H1 (cell line): ENCODE measurements around the gene LIG3. TPM values are rescaled to one million over a fixed set of nuclear protein-coding genes. Genes with fewer than 3 reads are reported as not detected.

Experiments
- CTCF ChIA-PET: fragments of 300-600 bp; sonication (Branson Sonifier 250); formaldehyde crosslinking; loops from one replicate; lab custom pipeline; 2021; ENCODE audit not compliant: partially characterized antibody; lab: Charles Lee
- POLR2A ChIA-PET: fragments of 300-600 bp; sonication (Branson Sonifier 250); formaldehyde crosslinking; loops from one replicate; lab custom pipeline; 2021; ENCODE audit warnings: inconsistent platforms; ENCODE audit not compliant: partially characterized antibody; lab: Charles Lee
- DNase-seq, 2 experiments: peaks; one replicate each; pipeline versions ENCODE4 v3.0.0 to v3.0.0-alpha.2; 2010 to 2022; ENCODE audit warnings: low spot score in 2 of 2, low read depth in 1 of 2, mixed read lengths in 1 of 2
- FAIRE-seq: peaks from 2 replicates; lab custom pipeline; 2011; peaks lifted over from hg19 to GRCh38; lab: Jason Lieb, UNC
- H2AFZ ChIP-seq: 2 replicates; pipeline ENCODE4 v1.8.1; 2012; ENCODE audit warnings: low read length, inconsistent platforms
- H2AK5ac ChIP-seq: 2 replicates; pipeline ENCODE4 v1.6.1; 2013; ENCODE audit warnings: low read depth, low read length
- H2BK120ac ChIP-seq: replicated peaks from 2 replicates; pipeline ENCODE3; 2013; ENCODE audit warnings: low read depth, low read length, inconsistent platforms
- H2BK12ac ChIP-seq: 2 replicates; pipeline ENCODE4 v1.6.1; 2013; ENCODE audit warnings: low read depth, low read length
- H2BK15ac ChIP-seq: 2 replicates; pipeline ENCODE4 v1.6.1; 2013; ENCODE audit warnings: low read length
- H2BK20ac ChIP-seq: 2 replicates; pipeline ENCODE4 v1.6.1; 2013; ENCODE audit warnings: low read length
- H2BK5ac ChIP-seq: 2 replicates; pipeline ENCODE4 v1.6.1; 2013; ENCODE audit warnings: low read depth, low read length
- H3K14ac ChIP-seq: 2 replicates; pipeline ENCODE4 v1.6.1; 2013; ENCODE audit warnings: inconsistent platforms; ENCODE audit not compliant: insufficient read length
- H3K18ac ChIP-seq: 2 replicates; pipeline ENCODE4 v1.6.1; 2013; ENCODE audit warnings: low read length; ENCODE audit errors: extremely low read depth
- H3K23ac ChIP-seq: 2 replicates; pipeline ENCODE4 v1.6.1; 2013; ENCODE audit warnings: inconsistent platforms; ENCODE audit not compliant: insufficient read length
- H3K23me2 ChIP-seq: 2 replicates; pipeline ENCODE4 v1.6.1; 2013; ENCODE audit warnings: low read depth, low read length
- H3K27ac ChIP-seq: 2 replicates; pipeline ENCODE4 v1.6.1; 2011; ENCODE audit warnings: low read depth, low read length, inconsistent platforms
- H3K27me3 ChIP-seq, 4 experiments: replicated peaks in 1 of 4; 1 replicate in 1 of 4; 2 replicates in 3 of 4; pipeline versions ENCODE4 v1.6.1 to v1.8.1; 2011 to 2013; ENCODE audit warnings: low read length in 3 of 4, mild to moderate bottlenecking in 3 of 4, inconsistent platforms in 2 of 4, mixed read lengths in 2 of 4, moderate library complexity in 1 of 4; ENCODE audit not compliant: control insufficient read depth in 3 of 4, insufficient read depth in 3 of 4; ENCODE audit errors: extremely low read depth in 1 of 4
- H3K36me3 ChIP-seq, 4 experiments: 2 replicates each; pipeline versions ENCODE4 v1.6.1 to v1.8.1; 2011 to 2013; ENCODE audit warnings: mild to moderate bottlenecking in 4 of 4, low read length in 3 of 4, moderate library complexity in 2 of 4, control low read depth in 1 of 4, inconsistent platforms in 1 of 4; ENCODE audit not compliant: insufficient read depth in 4 of 4, control insufficient read depth in 2 of 4
- H3K4ac ChIP-seq: replicated peaks from 2 replicates; pipeline ENCODE3; 2013; ENCODE audit warnings: low read length, low read depth, mixed read lengths, inconsistent platforms; ENCODE audit not compliant: insufficient read length
- H3K4me1 ChIP-seq, 4 experiments: replicated peaks in 1 of 4; 1 replicate in 1 of 4; 2 replicates in 3 of 4; pipeline versions ENCODE4 v1.6.1 to v1.8.1; 2011 to 2013; ENCODE audit warnings: low read length in 3 of 4, inconsistent platforms in 2 of 4, mixed read lengths in 1 of 4; ENCODE audit not compliant: insufficient read depth in 4 of 4, control insufficient read depth in 3 of 4
- H3K4me2 ChIP-seq, 2 experiments: 2 replicates each; pipeline versions ENCODE4 v1.6.1 to v1.8.1; 2011 to 2013; ENCODE audit warnings: low read depth in 2 of 2, low read length in 2 of 2, control low read depth in 1 of 2, inconsistent platforms in 1 of 2, mild to moderate bottlenecking in 1 of 2; ENCODE audit not compliant: insufficient read depth in 1 of 2
- H3K4me3 ChIP-seq, 4 experiments: fragments of 200-600, 300-600 bp in 1 of 4; sonication (generic), shearing (Covaris generic), sonication (Bioruptor Twin) in 1 of 4; 2 replicates each; pipeline versions ENCODE4 v1.5.1 to v1.8.1; 2011 to 2016; ENCODE audit warnings: low read length in 4 of 4, low read depth in 3 of 4, control low read depth in 2 of 4, inconsistent platforms in 2 of 4, mild to moderate bottlenecking in 2 of 4, mixed read lengths in 1 of 4, moderate library complexity in 1 of 4; ENCODE audit not compliant: insufficient read depth in 2 of 4; ENCODE audit errors: extremely low read depth in 1 of 4
- H3K56ac ChIP-seq: replicated peaks from 2 replicates; pipeline ENCODE3; 2013; ENCODE audit warnings: low read depth, mild to moderate bottlenecking, mixed read lengths, low read length, inconsistent platforms; ENCODE audit not compliant: insufficient read length
- H3K79me1 ChIP-seq: 2 replicates; pipeline ENCODE4 v1.6.1; 2013; ENCODE audit warnings: low read depth, low read length, control low read depth
- H3K79me2 ChIP-seq, 2 experiments: 2 replicates each; pipeline versions ENCODE4 v1.6.1 to v1.8.1; 2012 to 2013; ENCODE audit warnings: low read length in 2 of 2, mild to moderate bottlenecking in 2 of 2, inconsistent platforms in 1 of 2; ENCODE audit not compliant: insufficient read depth in 2 of 2, control insufficient read depth in 1 of 2
- H3K9ac ChIP-seq, 4 experiments: replicated peaks in 1 of 4; 1 replicate in 1 of 4; 2 replicates in 3 of 4; pipeline versions ENCODE4 v1.6.1 to v1.8.1; 2011 to 2013; ENCODE audit warnings: low read depth in 3 of 4, low read length in 3 of 4, control low read depth in 2 of 4, mild to moderate bottlenecking in 2 of 4, moderate library complexity in 2 of 4, inconsistent platforms in 1 of 4; ENCODE audit errors: extremely low read depth in 1 of 4
- H3K9me3 ChIP-seq, 2 experiments: 2 replicates each; pipeline versions ENCODE4 v1.6.1 to v1.8.1; 2012 to 2013; ENCODE audit warnings: mild to moderate bottlenecking in 2 of 2, moderate library complexity in 2 of 2, control low read depth in 1 of 2, inconsistent platforms in 1 of 2, low read depth in 1 of 2, low read length in 1 of 2, mixed read lengths in 1 of 2; ENCODE audit not compliant: insufficient read depth in 2 of 2
- H4K20me1 ChIP-seq, 2 experiments: replicated peaks in 1 of 2; 2 replicates each; pipeline versions ENCODE3 to v1.8.1; 2011 to 2013; ENCODE audit warnings: inconsistent platforms in 2 of 2, low read length in 2 of 2, mild to moderate bottlenecking in 1 of 2; ENCODE audit not compliant: insufficient read depth in 2 of 2, control insufficient read depth in 1 of 2
- H4K5ac ChIP-seq: 2 replicates; pipeline ENCODE4 v1.6.1; 2013; ENCODE audit warnings: low read length, low read depth, mixed read lengths, inconsistent platforms; ENCODE audit not compliant: insufficient read length
- H4K8ac ChIP-seq: 2 replicates; pipeline ENCODE4 v1.8.0; 2013; ENCODE audit warnings: mild to moderate bottlenecking, moderate library complexity, low read length, inconsistent platforms; ENCODE audit not compliant: insufficient read depth; ENCODE audit errors: extremely low read depth
- H4K91ac ChIP-seq: replicated peaks from 2 replicates; pipeline ENCODE3; 2013; ENCODE audit warnings: low read length, mixed read lengths, inconsistent platforms; ENCODE audit not compliant: insufficient read length
- CHD2 ChIP-seq: IDR thresholded peaks from 2 replicates; pipeline ENCODE4 v1.6.1; 2012; ENCODE audit warnings: low read length, improper control_type of control experiment
- GABPA ChIP-seq: IDR thresholded peaks from 2 replicates; pipeline ENCODE4 v1.6.1; 2011; ENCODE audit warnings: mild to moderate bottlenecking, low read length, moderate library complexity, borderline replicate concordance; ENCODE audit not compliant: insufficient read depth
- KDM1A ChIP-seq: fragments of 200-600, 300-600 bp; sonication (generic); IDR thresholded peaks from 2 replicates; pipeline ENCODE4 v1.7.1; 2016; ENCODE audit warnings: mild to moderate bottlenecking, low read length, borderline replicate concordance
- KDM5A ChIP-seq: fragments of 200-600 bp; IDR thresholded peaks from 2 replicates; pipeline ENCODE4 v1.7.1; 2012; ENCODE audit warnings: mild to moderate bottlenecking, low read length, inconsistent platforms, mixed read lengths
- NANOG ChIP-seq: IDR thresholded peaks from 2 replicates; pipeline ENCODE4 v1.6.1; 2011; ENCODE audit warnings: low read length, low read depth, mild to moderate bottlenecking, inconsistent platforms; ENCODE audit not compliant: insufficient read depth, poor library complexity, severe bottlenecking
- SP4 ChIP-seq: IDR thresholded peaks from 2 replicates; pipeline ENCODE4 v1.6.1; 2012; ENCODE audit warnings: low read length, inconsistent platforms
- SRF ChIP-seq: IDR thresholded peaks from 2 replicates; pipeline ENCODE4 v1.6.1; 2011; ENCODE audit warnings: mild to moderate bottlenecking, low read depth, low read length, moderate library complexity
- SUZ12 ChIP-seq: fragments of 200-600 bp; sonication (generic); IDR thresholded peaks from 2 replicates; pipeline ENCODE4 v1.6.1; 2012; ENCODE audit warnings: mild to moderate bottlenecking, inconsistent platforms, low read length, moderate library complexity, mixed read lengths
- TAF1 ChIP-seq: IDR thresholded peaks from 2 replicates; pipeline ENCODE4 v1.6.1; 2011; ENCODE audit warnings: mild to moderate bottlenecking, low read depth, low read length
- TBP ChIP-seq: IDR thresholded peaks from 2 replicates; pipeline ENCODE4 v1.6.1; 2011; ENCODE audit warnings: low read depth, low read length, improper control_type of control experiment
- ZNF274 ChIP-seq: IDR thresholded peaks from 2 replicates; pipeline ENCODE4 v1.7.0; 2012; ENCODE audit warnings: low read length, borderline replicate concordance; ENCODE audit errors: extremely low read depth
- WGBS, 2 experiments: shearing (Covaris generic) in 1 of 2; methylation state at CpG; one replicate each; pipeline versions ENCODE4 v1.1.6 to v1.1.7; 2013 to 2015; ENCODE audit warnings: low lambda C conversion rate in 2 of 2, mixed read lengths in 2 of 2, inconsistent platforms in 1 of 2, low coverage in 1 of 2, missing lambda C conversion rate in 1 of 2; ENCODE audit not compliant: insufficient replicate concordance in 2 of 2, insufficient coverage in 1 of 2, insufficient read length in 1 of 2; ENCODE audit errors: extremely low coverage in 1 of 2, missing lambda C conversion rate in 1 of 2; 5-methylcytosine and 5-hydroxymethylcytosine counted together
- polyA plus RNA-seq, 7 experiments: library from polyadenylated mRNA; depleted of rRNA in 3 of 7; stranded (reverse) in 5 of 7; unstranded in 2 of 7; fragments of >200 nt in 5 of 7; fragments of 200-250 nt in 2 of 7; gene quantifications; 1 replicate in 5 of 7; 2 replicates in 1 of 7; 4 replicates in 1 of 7; pipeline versions ENCODE4 v1.2.1 to v1.2.3, GENCODE V29; 2011 to 2013; ENCODE audit warnings: missing spikeins in 2 of 7, mixed read lengths in 2 of 7
- total RNA-seq: library from RNA; stranded (reverse); fragmentation: NEBNext Ultra II Directional; extraction: Animal tissue kit (Norgen Biotek cat#: 25700); gene quantifications from 2 replicates; pipeline ENCODE4 v1.2.1, GENCODE V29; 2021

LIG3 gene
- total and polyA plus RNA-seq, 2 of the 8 experiments (the other 6 are each of a cell fraction or from before 2014, with no cell fraction given) = 63.6 to 89.3 TPM

DNA sequence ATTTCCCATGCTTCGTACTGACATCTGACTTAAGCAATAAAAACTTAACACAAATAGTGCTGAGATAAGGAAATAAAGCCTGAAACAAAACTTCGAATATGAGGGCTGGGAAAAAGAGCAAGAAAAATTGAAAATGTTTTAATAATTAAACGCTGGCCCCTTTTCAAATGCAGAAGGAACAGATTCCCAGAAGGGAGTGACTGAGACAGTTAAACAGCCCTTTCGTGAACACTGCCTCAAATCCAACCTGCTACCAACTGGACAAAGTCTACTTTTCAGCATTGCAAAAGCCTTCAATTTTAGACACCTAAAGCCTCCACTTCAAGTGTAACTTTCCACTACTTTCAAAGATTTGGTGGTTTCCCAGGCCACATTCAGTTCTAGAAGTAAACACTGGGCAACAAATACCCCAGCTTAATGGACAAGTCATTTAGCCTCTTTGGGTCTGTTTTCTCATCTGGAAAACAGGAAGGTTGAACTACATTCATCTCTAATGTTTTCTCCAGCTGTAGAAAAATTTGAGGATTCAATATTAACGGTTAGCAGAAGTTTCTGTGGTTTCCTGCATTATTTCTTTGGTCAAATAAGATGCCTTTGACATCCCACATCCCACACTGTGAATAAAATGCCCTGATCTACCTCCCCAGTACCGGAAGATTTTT lies 71.4 kb downstream of the LIG3 start:
- H2AK5ac ChIP-seq = no peak overlapping the region
- H2BK20ac ChIP-seq = no peak overlapping the region
- H4K20me1 ChIP-seq = no peaks in the 10 kb centered on the region
- no peaks in the 10 kb centered on the region for H3K27me3 ChIP-seq
- CTCF ChIA-PET = no interaction called here
- no peak overlapping the region for H2BK15ac ChIP-seq
- H3K79me1 ChIP-seq = no peaks in the 10 kb centered on the region; the same call in 1 of the 2 replicates
- no peak overlapping the region for H2BK5ac ChIP-seq
- H4K5ac ChIP-seq = no peak overlapping the region
- TF ChIP-seq ZNF274 = no peak
- TF ChIP-seq KDM1A = no peak
- no peak for TF ChIP-seq NANOG
- no peak for TF ChIP-seq SRF
- TF ChIP-seq GABPA = no peak
- TF ChIP-seq SUZ12 = no peak
- no peak for TF ChIP-seq CHD2
- no peak for TF ChIP-seq TAF1
- TF ChIP-seq KDM5A = no peak
- TF ChIP-seq TBP = no peak
- TF ChIP-seq SP4 = no peak
- no peak overlapping the region for H3K4ac ChIP-seq
- 88% methylated on average over 6 of the region's 6 CpGs; no CpG with 5 or more reads in 1 of the 2 experiments for WGBS, 2 experiments
- H3K79me2 ChIP-seq = no peaks in the 10 kb centered on the region
- no peak overlapping the region for H3K9ac ChIP-seq
- no peaks in the 10 kb centered on the region; the same call in 1 of the 2 replicates for H3K23me2 ChIP-seq
- no peaks in the 10 kb centered on the region for H3K36me3 ChIP-seq
- H3K14ac ChIP-seq = no peak overlapping the region
- no peak overlapping the region for H2BK120ac ChIP-seq
- H3K18ac ChIP-seq = no peak overlapping the region
- no peak overlapping the region for H3K4me2 ChIP-seq
- no peak overlapping the region for H2BK12ac ChIP-seq
- no peak overlapping the region for H3K23ac ChIP-seq
- H3K56ac ChIP-seq = no peak overlapping the region
- H2AFZ ChIP-seq = no peak overlapping the region
- H3K9me3 ChIP-seq = no peaks in the 10 kb centered on the region
- H4K91ac ChIP-seq = no peak overlapping the region
- DNase-seq (no peak), FAIRE-seq (no peak)
- H3K4me1 ChIP-seq = no peaks in the 10 kb centered on the region
- POLR2A ChIA-PET = no interaction called here
- H3K4me3 ChIP-seq = no peak overlapping the region
- no peak overlapping the region for H4K8ac ChIP-seq
- H3K27ac ChIP-seq = no peak overlapping the region
